Endothelial cell of umbilical vein (primary cell): Measurements from ENCODE around the gene ARMH3. TPM values are rescaled to one million over a fixed set of nuclear protein-coding genes. Genes with fewer than 3 reads are reported as not detected.

Experiments
- BruUV-seq: library from RNA; stranded (reverse); fragments of 400-500 nt; replicated peaks from 2 replicates; lab custom pipeline; 2021; lab: Mats Ljungman, UMichigan
- CTCF ChIA-PET: fragments of 300-600, 350-600 bp; sonication (Branson Sonifier 250); formaldehyde crosslinking; loops from one replicate; lab custom pipeline; 2021; ENCODE audit warnings: antibody characterized with exemption, inconsistent platforms; lab: Charles Lee
- POLR2A ChIA-PET: fragments of 300-600, 350-600 bp; sonication (Branson Sonifier 250); formaldehyde crosslinking; loops from one replicate; lab custom pipeline; 2021; ENCODE audit warnings: antibody characterized with exemption, inconsistent platforms; lab: Charles Lee
- DNase-seq: peaks from one replicate; pipeline ENCODE4 v3.0.0-alpha.2; 2011; ENCODE audit warnings: low read depth, low spot score
- FAIRE-seq: peaks from 2 replicates; lab custom pipeline; 2011; peaks lifted over from hg19 to GRCh38; lab: Jason Lieb, UNC
- H2AFZ ChIP-seq: 2 replicates; pipeline ENCODE4 v1.6.0; 2012; ENCODE audit warnings: low read depth, low read length, control low read depth, inconsistent platforms
- H3K27ac ChIP-seq: 2 replicates; pipeline ENCODE4 v1.5.1; 2011; ENCODE audit warnings: low read depth, mild to moderate bottlenecking, control low read depth, low read length, moderate library complexity; ENCODE audit not compliant: insufficient read depth
- H3K27me3 ChIP-seq, 2 experiments: 2 replicates each; pipeline versions ENCODE4 v1.6.0 to v1.6.1; 2011; ENCODE audit warnings: low read length in 2 of 2, mixed read lengths in 1 of 2; ENCODE audit not compliant: control insufficient read depth in 2 of 2, insufficient read depth in 2 of 2
- H3K36me3 ChIP-seq, 2 experiments: 2 replicates in 1 of 2; 3 replicates in 1 of 2; pipeline ENCODE4 v1.5.1; 2011; ENCODE audit warnings: low read length in 2 of 2, mild to moderate bottlenecking in 1 of 2, moderate library complexity in 1 of 2; ENCODE audit not compliant: control insufficient read depth in 2 of 2, insufficient read depth in 2 of 2; ENCODE audit errors: extremely low read depth in 1 of 2
- H3K4me1 ChIP-seq: 3 replicates; pipeline ENCODE4 v1.5.1; 2011; ENCODE audit warnings: mild to moderate bottlenecking, low read length; ENCODE audit not compliant: control insufficient read depth, insufficient read depth; ENCODE audit errors: extremely low read depth
- H3K4me2 ChIP-seq: 2 replicates; pipeline ENCODE4 v1.6.1; 2011; ENCODE audit warnings: low read length, control low read depth, mixed read lengths; ENCODE audit not compliant: insufficient read depth
- H3K4me3 ChIP-seq, 3 experiments: fragments of 200-600 bp in 1 of 3; sonication (generic), shearing (Covaris generic) in 1 of 3; replicated peaks in 1 of 3; 2 replicates each; pipeline ENCODE4 v1.5.1; 2011 to 2016; ENCODE audit warnings: control low read depth in 3 of 3, low read length in 3 of 3, mild to moderate bottlenecking in 2 of 3, inconsistent platforms in 1 of 3, low read depth in 1 of 3, moderate library complexity in 1 of 3; ENCODE audit not compliant: insufficient read depth in 1 of 3
- H3K79me2 ChIP-seq: 2 replicates; pipeline ENCODE4 v1.6.0; 2012; ENCODE audit warnings: low read length, inconsistent platforms; ENCODE audit not compliant: control insufficient read depth, insufficient read depth
- H3K9ac ChIP-seq: replicated peaks from 2 replicates; pipeline ENCODE3; 2011; ENCODE audit warnings: low read length, control low read depth; ENCODE audit not compliant: insufficient read depth; ENCODE audit errors: extremely low read depth
- H3K9me1 ChIP-seq: replicated peaks from 3 replicates; pipeline ENCODE4 v1.6.0; 2011; ENCODE audit warnings: mild to moderate bottlenecking, low read length; ENCODE audit not compliant: control insufficient read depth, insufficient read depth; ENCODE audit errors: extremely low read depth
- H3K9me3 ChIP-seq: replicated peaks from 2 replicates; pipeline ENCODE4 v1.5.1; 2012; ENCODE audit warnings: low read length, inconsistent platforms; ENCODE audit not compliant: control insufficient read depth, insufficient read depth
- H4K20me1 ChIP-seq: replicated peaks from 2 replicates; pipeline ENCODE3; 2011; ENCODE audit warnings: mild to moderate bottlenecking, low read length; ENCODE audit not compliant: control insufficient read depth, insufficient read depth; ENCODE audit errors: extremely low read depth
- CTCF ChIP-seq, 2 donors: IDR thresholded peaks; 1 replicate in 1 of 2; 2 replicates in 1 of 2; pipeline ENCODE4 v1.5.1; 2011; ENCODE audit warnings: low read length in 2 of 2, mild to moderate bottlenecking in 2 of 2, moderate library complexity in 2 of 2, control low read depth in 1 of 2, inconsistent platforms in 1 of 2, low read depth in 1 of 2; ENCODE audit not compliant: insufficient read depth in 1 of 2; ENCODE audit errors: extremely low read depth in 1 of 2
- EZH2 ChIP-seq: IDR thresholded peaks from 2 replicates; pipeline ENCODE4 v1.6.1; 2012; ENCODE audit warnings: borderline replicate concordance, low read depth, mild to moderate bottlenecking, moderate library complexity, low read length, inconsistent platforms; ENCODE audit not compliant: severe bottlenecking
- GATA2 ChIP-seq: IDR thresholded peaks from 2 replicates; pipeline ENCODE4 v1.7.0; 2011; ENCODE audit warnings: low read depth, mild to moderate bottlenecking, moderate library complexity, mixed read lengths, low read length; ENCODE audit not compliant: insufficient read length, insufficient read depth
- MAX ChIP-seq: IDR thresholded peaks from 2 replicates; pipeline ENCODE4 v1.6.1; 2011; ENCODE audit not compliant: insufficient read depth, insufficient read length
- MYC ChIP-seq: IDR thresholded peaks from one replicate; pipeline ENCODE4 v1.6.1; 2011; ENCODE audit warnings: mild to moderate bottlenecking, low read depth, low read length
- POLR2AphosphoS5 ChIP-seq: IDR thresholded peaks from 2 replicates; pipeline ENCODE4 v1.6.1; 2012; ENCODE audit warnings: low read depth, mild to moderate bottlenecking, control low read depth, low read length, moderate library complexity; ENCODE audit not compliant: insufficient read depth
- dilution Hi-C: fragments of 300-500 bp; cut with MboI; formaldehyde crosslinking; loops from one replicate; pipeline ENCODE4 v1.15.0; 2019; ENCODE audit warnings: low sequenced_read_pairs; ENCODE audit not compliant: extremely low pct_ligation_motif_present
- intact Hi-C: fragments of 100-400 bp; cut with micrococcal nuclease; formaldehyde crosslinking; loops from one replicate; pipeline ENCODE4 v1.10.0; 2022
- polyA plus RNA-seq, 4 experiments: library from polyadenylated mRNA; depleted of rRNA in 3 of 4; stranded (reverse) in 3 of 4; unstranded in 1 of 4; fragments of >200 nt; gene quantifications; 2 replicates each; pipeline versions ENCODE4 v1.2.1 to v1.2.3, GENCODE V29; 2011 to 2012; ENCODE audit warnings: missing spikeins in 1 of 4
- total RNA-seq: library from RNA; stranded (reverse); gene quantifications from 2 replicates; pipeline ENCODE4 v1.2.3, GENCODE V29; 2021

Gene ARMH3
- total and polyA plus RNA-seq, 2 donors (not counting 3 experiments of a cell fraction or from before 2014, with no cell fraction given), result 13.1 to 17.6 TPM

- Histone ChIP-seq H3K9me3 (no peaks in the 10 kb centered on the region), H3K4me2 (no peak overlapping the region), H4K20me1 (no peaks in the 10 kb centered on the region), H2AFZ (no peak overlapping the region), H3K36me3 (no peaks in the 10 kb centered on the region), H3K79me2 (peaks cover 7% of the 10 kb centered on the region), H3K27ac (no peak overlapping the region), H3K9me1 (no peaks in the 10 kb centered on the region), H3K4me1 (no peaks in the 10 kb centered on the region), H3K9ac (no peak overlapping the region), H3K27me3 (peaks cover 0 to 2% of the 10 kb centered on the region in 2 experiments), H3K4me3 (no peak overlapping the region)
- no TSS peak for BruUV-seq
- CTCF ChIA-PET, result interaction anchor here (0.5 to 5.6 kb wide), 45 partner anchors 8 to 470 kb away, joined by 3 to 129 read pairs (median 4); partner anchors contain the start of genes ARMH3, LDB1 and OGA
- TF ChIP-seq MYC, result no peak
- TF ChIP-seq POLR2AphosphoS5, result no peak
- TF ChIP-seq MAX, result no peak
- TF ChIP-seq GATA2, result no peak
- TF ChIP-seq CTCF (IDR thresholded peaks at IDR 0.05; ENCODE audit: extremely low read depth in 1 of 2, insufficient read depth in 1 of 2, low read depth in 1 of 2, low read length in 2 of 2), result peak; percentile 91 to 98
- no peak for TF ChIP-seq EZH2
- DNase-seq (peak; percentile 81), FAIRE-seq (peak; percentile 97)
- POLR2A ChIA-PET, result no interaction called here
- intact Hi-C loops (loop anchor here (1.0 to 10.0 kb wide), 6 partner anchors 64 to 468 kb away; no protein-coding TSS in a partner anchor), dilution Hi-C loops (no loop called here)
Observed at GRCh38 chr10:102072673-102073527, 16.9 kb upstream of the ARMH3 start.
